Stimulated activated CD8-positive, alpha-beta memory T cell treated with anti-CD3 and anti-CD28 coated beads, Interleukin-7, amount 100 ng/mL, for 1 hour (primary cell): Measurements from ENCODE around the gene PRL.

Experiments
- DNase-seq, 2 donors: peaks; one replicate each; pipeline ENCODE4 v3.0.0-alpha.2; 2020; ENCODE audit warnings: low read depth in 2 of 2

The PRL gene

GRCh38 chr6:22296936-22297335 is at the start of gene PRL:
TSS of gene PRL (minus strand) at chr6:22297036. CDS start at chr6:22296982, 54 bp downstream.
- no peak for DNase-seq

- no peak for DNase-seq
These were observed 47.0 kb upstream of the PRL start for GRCh38 chr6:22343864-22344263.

DNA sequence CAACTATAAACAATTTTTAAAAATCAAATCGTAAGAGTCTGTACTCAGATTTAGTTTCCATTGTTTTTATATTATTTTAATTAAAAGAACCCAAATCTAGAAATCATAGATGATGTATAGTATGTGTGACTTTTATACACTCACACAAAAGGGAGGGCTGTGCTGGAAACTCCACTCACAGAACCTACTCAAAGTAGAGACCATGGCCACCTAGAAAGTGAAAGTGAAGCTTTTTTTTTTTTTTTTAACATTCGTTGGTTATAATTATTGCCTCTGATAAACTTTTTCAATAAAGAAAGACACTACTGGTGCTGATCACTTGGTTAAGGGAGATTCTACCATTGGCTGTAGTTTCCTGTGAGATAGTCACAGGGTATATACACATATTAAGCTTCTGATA is 37.9 kb upstream of the PRL start:
- DNase-seq = no peak

DNA sequence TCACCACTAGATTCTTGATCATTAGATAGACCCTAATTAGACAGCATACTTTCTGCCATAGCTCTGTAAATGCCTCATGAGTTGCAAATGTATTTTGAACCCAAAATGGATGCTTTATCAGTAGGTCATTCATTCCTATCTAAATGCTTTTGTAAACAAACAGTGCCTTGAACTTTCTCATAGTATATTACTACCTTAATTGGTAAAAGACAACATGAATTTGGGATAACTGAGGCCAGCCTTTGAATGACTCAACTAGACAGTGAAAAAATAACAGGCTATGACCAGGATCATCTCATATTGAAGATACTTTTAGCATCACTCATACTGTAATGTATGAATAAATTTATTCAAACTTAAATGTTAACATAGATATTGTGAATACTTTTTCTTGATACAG is 37.0 kb upstream of the PRL start:
- DNase-seq = no peak

DNA sequence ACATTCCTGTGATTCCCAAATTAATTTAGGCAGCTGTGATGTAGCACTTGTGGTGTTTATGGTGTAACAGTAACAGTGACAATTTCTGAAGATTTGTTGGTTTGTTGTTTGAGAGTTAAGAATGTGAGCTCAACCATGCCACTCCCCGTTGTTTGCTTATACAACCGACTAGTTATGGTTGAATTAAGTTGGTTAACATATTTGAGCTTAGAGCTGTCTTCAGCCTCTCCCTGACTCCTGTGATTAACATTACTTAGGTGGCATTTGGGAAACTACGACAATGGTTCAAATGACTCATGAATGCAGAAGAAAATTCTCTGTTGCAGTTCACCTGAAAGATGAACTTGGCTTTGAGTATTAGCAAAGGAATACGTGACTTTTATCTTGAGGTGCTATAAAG is 35.9 kb upstream of the PRL start:
- no peak for DNase-seq

DNA sequence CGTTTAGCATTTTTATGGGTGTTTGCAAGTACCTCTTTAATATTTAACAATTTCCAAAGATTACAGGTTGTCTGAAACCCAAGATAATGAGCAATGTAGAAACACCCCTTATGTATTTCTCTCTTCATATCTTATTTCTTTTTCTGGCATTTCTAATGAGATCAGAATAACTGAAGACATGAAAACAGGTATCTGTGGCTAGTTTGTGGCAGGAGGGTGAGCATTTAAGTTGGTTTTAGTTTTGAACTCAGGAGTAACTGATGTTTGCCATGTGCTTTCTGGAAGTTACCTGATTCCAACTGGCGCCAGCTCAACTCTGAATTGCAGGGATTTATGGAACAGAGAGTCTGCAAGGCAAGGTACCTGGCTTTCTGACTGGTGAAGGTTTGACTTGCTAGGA is 35.4 kb upstream of the PRL start:
- no peak for DNase-seq

DNA sequence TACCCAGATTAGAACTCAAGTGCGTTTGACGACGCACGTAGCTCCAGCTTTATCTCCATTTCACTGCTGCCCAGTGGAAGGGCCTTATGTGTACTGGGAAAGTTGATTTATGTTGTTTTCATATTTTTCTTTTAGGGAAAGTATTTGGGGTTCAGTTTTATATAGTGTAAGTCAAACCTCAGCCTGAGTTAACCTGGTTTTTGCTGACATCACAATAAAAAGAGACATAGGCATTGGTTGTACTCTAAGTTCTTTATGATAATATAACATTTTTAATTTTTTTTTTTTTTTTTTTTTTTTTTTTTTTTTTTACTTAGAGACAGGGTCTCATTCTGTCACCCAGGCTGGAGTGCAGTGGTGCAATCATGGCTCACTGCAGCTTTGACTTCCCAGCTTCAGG is 34.1 kb upstream of the PRL start:
- DNase-seq = no peak

DNA sequence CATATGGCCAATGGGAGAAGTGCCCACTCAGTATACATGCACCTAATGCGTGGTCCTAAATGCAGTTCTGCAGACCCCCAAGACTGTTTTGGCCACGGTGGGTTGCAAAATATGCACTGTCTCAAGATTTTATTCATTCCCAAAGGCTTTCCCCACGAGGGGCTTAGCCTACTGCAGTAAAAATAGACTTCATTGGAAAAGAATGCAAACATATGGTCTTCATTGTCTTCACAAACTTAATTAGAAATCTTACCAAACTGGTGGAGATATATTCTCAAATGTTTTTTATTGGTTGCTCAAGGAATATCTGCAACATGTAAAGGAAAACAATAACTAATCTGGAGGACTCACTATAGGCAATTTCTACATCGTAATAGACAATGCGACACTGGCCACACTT is 31.6 kb upstream of the PRL start:
- DNase-seq = no peak

DNA sequence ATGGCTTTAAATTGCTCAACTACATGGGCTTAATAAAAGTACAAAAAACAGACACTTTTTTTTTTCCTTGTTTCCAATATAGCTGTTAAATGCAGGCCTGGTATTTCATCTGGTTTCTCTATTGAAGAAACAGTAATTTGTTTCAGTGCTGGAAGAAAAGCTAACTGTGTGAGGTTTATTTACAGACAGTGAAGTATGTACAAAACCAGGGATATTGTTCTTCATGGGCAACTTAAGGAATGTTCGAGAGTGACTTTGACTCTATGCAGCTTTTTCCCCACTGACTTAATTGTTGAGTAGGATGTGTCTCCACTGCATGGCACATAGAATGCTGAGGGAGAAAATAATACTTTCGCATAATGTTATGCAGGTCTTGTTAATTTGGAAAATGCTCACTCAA is 31.0 kb upstream of the PRL start:
- DNase-seq = no peak

DNA sequence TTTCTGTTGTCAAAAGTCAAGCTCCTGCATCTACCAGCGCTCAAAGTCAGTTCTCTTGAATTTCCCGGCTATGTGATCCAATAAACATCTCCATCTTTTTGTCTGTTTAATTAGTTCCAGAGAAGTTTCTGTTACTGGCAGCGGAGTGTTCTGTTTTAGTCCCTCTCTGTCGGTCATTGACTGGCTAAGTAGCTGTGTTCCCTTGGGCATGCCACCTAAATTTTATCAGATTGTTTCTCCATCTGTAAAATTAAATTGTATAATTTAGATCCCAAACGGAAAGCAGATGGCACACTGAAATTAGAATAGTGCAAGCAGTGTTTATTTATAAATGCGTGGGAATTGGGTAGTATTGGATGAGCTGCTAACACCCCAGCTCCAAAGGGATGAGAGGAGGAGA is 29.7 kb upstream of the PRL start:
- DNase-seq = no peak

GRCh38 chr6:22325481-22325880 is 28.6 kb upstream of the PRL start:
- DNase-seq = no peak

- no peak for DNase-seq
These were observed 27.0 kb upstream of the PRL start for GRCh38 chr6:22323848-22324247.

DNA sequence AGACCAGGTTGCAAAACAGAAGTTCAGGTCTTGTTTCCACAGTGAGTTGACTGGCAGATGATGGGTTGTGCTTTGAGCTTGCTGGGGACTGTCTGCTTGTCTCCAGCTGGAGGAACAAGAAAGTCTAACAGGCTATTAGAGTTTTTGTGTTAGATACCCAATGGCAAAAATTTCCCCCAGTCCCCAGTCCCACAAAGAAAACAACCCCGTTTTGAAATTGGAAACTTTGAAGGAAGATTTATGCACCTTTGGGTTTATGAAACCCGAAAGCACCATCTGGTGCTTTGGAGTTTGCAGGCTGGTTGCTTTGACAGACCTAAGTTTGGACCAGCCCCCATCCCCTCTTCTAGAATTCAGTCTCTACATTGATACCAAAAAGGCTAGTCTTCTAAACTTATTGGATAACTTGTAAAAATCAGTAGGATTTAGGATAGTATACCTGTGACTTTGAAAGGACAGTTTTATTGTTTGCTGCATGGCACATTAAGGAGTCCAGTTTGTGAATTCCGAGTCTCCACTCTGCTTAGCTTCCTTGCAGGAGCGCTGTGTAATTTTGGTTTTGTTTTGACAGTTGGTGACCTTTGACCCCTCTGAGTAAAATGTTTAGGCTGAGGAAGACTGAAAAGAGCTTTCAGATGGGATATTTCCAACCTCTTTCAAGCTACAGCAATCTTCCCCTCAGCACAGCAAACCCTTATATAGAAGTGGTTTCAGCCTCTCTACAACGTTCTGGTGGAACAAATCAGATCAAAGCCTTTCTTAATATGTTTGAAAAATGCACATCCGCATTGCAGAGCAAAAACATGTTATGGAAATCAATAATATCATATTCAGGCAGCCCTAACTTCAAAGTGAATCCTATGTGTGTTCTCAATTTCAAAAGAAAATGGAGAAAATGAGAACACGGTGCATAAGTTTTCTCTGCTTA is 25.5 kb upstream of the PRL start:
- no peak for DNase-seq

- DNase-seq = no peak
These were observed 23.9 kb upstream of the PRL start for GRCh38 chr6:22320750-22321149.

DNA sequence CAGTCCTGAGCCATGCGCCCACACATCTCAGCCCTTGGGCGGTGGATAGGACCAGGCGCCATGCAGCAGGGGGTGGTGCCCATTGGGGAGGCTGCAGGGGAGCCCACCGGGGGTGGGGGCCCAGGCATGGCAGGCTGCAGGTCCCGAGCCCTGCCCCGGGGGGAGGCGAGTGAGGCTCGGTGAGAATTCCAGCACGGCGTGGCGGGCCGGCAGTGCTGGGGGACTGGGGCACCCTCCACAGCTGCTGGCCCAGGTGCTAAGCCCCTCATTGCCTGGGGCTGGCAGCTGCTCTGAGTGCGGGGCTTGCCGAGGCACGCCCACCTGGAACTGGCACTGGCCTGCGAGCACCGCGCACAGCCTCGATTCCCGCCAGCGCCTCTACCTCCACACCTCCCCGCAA is 21.6 kb upstream of the PRL start:
- no peak for DNase-seq

DNA sequence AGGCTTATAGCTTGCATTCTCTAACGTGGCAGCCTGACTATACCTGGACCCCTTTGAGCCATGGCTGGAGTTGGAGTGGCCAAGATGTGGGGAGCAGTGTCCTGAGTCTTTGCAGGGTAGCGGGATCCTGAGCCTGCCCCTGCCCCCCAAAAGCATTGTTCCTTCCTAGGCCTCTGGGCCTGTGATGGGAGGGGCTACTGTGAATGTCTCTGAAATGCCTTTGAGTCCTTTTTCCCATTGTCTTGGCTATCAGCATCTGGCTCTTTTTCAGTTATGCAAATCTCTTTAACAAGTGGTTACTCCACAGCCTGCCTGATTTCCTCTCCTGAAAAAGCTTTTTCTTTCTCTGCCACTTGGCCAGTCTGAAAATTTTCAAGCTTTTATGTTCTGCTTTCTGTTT is 17.0 kb upstream of the PRL start:
- DNase-seq = no peak

DNA sequence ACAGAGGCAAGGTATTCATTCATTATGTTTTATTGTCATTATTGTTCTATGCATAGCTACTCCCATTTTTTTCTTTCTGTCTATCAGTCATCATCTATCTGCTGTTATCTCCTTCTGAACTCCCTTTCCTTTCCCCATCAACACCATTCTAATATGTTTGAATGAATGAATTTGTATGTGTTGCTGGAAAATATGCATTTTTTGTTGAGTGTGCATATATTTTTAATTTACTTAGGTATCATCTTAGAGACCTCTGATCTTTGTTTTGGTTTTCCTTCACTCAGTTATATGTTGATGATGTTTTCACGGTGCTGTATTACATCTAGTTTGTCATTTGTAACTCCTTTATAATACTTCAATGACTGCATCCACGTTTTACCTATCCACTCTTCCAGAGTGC is 12.1 kb upstream of the PRL start:
- no peak for DNase-seq

DNA sequence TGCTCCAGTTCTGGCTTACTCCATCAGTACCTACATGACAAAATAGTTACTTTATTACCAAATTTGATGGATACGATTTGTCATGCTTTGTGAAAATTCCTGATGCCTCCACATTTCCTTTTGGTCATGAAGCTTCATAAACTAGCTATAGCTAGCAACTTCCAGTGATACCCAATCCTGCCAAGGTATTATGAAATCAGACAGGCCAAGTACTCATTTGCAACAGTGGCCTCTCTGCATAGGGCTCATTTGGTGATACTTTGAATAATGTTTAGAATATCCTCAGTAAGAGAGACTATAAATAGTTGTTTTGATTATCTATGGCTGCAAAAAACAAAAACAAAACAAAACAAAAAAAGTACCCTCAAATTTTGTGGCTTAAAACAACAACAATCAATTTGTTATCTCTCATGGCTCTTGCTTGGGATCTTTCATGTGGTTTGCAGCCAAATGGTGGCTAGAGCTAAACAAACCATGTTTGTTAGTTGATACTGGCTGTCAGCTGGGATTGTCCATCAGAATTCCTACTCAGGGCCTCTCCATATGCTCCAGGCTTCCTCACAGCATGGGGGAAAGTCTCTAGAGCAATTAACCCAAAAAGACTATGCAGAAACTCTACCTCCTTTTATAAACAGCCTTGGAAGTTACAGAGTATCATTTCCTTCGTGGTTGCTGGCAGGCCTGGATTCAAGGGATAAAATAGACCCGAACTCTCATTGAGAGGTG is 10.1 kb upstream of the PRL start:
- no peak for DNase-seq

GRCh38 chr6:22302838-22303237 is 6.0 kb upstream of the PRL start:
- DNase-seq = no peak

GRCh38 chr6:22300273-22300998 is 3.6 kb upstream of the PRL start:
- no peak for DNase-seq

GRCh38 chr6:22298475-22298890 is 1.6 kb upstream of the PRL start:
- no peak for DNase-seq

- DNase-seq = no peak
These were observed 769 bp downstream of the PRL start for GRCh38 chr6:22296067-22296466.

DNA sequence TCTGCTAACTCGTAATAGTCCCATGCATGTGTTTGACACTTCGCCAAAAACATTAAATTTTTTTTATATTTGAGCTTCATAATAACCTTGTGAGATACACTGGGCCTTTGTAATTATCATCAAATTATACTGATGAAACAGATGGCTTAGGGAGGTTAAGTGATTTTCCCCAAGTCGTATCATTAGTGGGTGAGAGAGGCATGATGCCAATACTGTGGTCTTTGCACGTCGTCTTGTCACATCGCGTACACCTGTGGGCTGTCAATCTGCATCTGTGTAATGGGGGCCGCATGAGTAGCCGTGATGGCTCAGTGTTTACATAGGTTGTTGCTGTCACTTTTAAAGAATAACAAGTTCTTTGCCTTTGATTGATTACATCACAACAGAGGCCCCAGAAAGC is 1.7 kb downstream of the PRL start:
- DNase-seq = no peak
